ENCODE results near the gene CGAS. TPM values are rescaled to one million over a fixed set of nuclear protein-coding genes. Genes with fewer than 3 reads are reported as not detected.

The CGAS gene
- total RNA-seq, 2 experiments from 2014 or later: 32.4 to 33.1 TPM

Other genes with a start within 250 kb of the CGAS start
- not detected for gene KHDC1L, start 226.8 kb downstream of the CGAS start, total RNA-seq
- 1 to 10 TPM; 6.8 to 7.4 TPM for gene KHDC1, start 189.1 kb downstream of the CGAS start, total RNA-seq
- not detected for gene DPPA5, start 98.0 kb downstream of the CGAS start, total RNA-seq
- not detected for gene KHDC3L, start 89.6 kb downstream of the CGAS start, total RNA-seq
- under 1 TPM; 0.52 to 0.87 TPM for gene OOEP, start 82.4 kb downstream of the CGAS start, total RNA-seq
- 1 to 10 TPM in 1 of 2 experiments, under 1 TPM in 1; 0.66 to 1.2 TPM for gene DDX43, start 57.5 kb downstream of the CGAS start, total RNA-seq
- gene MTO1, start 9.4 kb upstream of the CGAS start, total RNA-seq: 10 to 100 TPM; 51.7 to 54.3 TPM
- gene EEF1A1, start 68.7 kb upstream of the CGAS start, total RNA-seq: 1,000 to 10,000 TPM; 7,075 to 7,486 TPM
- gene SLC17A5, start 201.7 kb upstream of the CGAS start, total RNA-seq: 1 to 10 TPM; 5.0 to 5.7 TPM
- gene CD109, start 243.9 kb upstream of the CGAS start, total RNA-seq: 1 to 10 TPM; 4.4 to 5.0 TPM

Measured in activated CD8-positive, alpha-beta T cell treated with anti-CD3 and anti-CD28 coated beads, Interleukin-2, amount 10 ng/mL, durations not matched to agents 7 days and 5 days (primary cell).